Omental fat pad (tissue), 4 donors: ENCODE measurements around the gene NUAK1. TPM values are rescaled to one million over a fixed set of nuclear protein-coding genes. Genes with fewer than 3 reads are reported as not detected.

Experiments
- ATAC-seq: fragments of 150-250 bp; one replicate; pipeline ENCODE4 v1.9.1; 2016; ENCODE audit warnings: mild to moderate bottlenecking, moderate library complexity; ENCODE audit not compliant: low FRiP score
- DNase-seq: peaks from one replicate; pipeline ENCODE4 v3.0.0-alpha.2; 2019; ENCODE audit warnings: low spot score
- total RNA-seq, 4 donors: library from RNA; depleted of rRNA; stranded (reverse); fragments of >200 nt; gene quantifications; one replicate each; pipeline ENCODE4 v1.1.0, GENCODE V29; 2016
- TF ChIP-seq, protein P1 (sequence below), 3 donors: fragments of 450-650 bp; IDR thresholded peaks; one replicate each; pipeline ENCODE4 v1.5.1; 2016 to 2017; ENCODE audit warnings: antibody characterized with exemption in 3 of 3, mild to moderate bottlenecking in 3 of 3, moderate library complexity in 2 of 3

The NUAK1 gene
- total RNA-seq, 4 donors from 2014 or later: 6.8 to 47.3 (median 21.0) TPM

DNA sequence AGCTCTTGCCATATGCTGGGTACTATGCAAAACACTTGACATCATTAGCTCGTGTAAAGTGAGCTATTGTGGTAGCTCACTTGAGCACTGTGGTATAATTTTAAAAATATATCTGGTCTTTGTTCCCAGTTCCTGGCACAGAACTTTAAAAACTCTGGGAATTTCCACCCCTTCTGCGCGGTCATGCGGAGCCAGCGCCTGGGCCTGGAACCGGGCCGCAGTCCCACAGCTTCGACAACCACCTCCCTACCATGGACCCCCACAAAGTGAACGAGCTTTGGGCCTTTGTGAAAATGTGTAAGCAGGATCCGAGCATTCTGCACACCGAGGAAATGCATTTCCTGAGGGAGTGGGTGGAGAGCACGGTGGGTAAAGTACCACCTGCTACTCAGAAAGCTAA, 123.1 kb downstream of the NUAK1 start:
- no peak for ATAC-seq
- no peak for DNase-seq
- TF ChIP-seq, protein P1, sequence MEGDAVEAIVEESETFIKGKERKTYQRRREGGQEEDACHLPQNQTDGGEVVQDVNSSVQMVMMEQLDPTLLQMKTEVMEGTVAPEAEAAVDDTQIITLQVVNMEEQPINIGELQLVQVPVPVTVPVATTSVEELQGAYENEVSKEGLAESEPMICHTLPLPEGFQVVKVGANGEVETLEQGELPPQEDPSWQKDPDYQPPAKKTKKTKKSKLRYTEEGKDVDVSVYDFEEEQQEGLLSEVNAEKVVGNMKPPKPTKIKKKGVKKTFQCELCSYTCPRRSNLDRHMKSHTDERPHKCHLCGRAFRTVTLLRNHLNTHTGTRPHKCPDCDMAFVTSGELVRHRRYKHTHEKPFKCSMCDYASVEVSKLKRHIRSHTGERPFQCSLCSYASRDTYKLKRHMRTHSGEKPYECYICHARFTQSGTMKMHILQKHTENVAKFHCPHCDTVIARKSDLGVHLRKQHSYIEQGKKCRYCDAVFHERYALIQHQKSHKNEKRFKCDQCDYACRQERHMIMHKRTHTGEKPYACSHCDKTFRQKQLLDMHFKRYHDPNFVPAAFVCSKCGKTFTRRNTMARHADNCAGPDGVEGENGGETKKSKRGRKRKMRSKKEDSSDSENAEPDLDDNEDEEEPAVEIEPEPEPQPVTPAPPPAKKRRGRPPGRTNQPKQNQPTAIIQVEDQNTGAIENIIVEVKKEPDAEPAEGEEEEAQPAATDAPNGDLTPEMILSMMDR (IDR thresholded peaks at IDR 0.05): no peak

DNA sequence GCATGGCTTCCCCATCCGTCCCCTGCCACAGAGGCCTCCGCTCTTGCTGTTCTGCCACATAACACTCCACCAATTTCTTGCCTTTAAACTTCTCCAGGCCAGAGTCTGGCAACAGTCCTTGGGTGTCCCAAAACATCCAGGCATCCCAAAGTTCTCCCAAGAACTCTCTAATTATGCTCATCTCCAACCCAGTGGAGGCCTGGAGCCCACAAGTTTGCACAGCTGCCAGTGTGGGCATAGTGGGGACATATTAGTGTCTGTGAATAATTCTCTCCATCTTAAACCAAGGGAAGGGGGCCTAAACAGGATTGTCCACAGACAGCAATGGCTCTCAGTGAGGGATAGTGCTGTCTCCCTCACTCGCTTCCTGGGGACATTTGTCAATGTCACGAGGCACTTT, 124.8 kb downstream of the NUAK1 start:
- ATAC-seq (no peak), DNase-seq (no peak)
- TF ChIP-seq, protein P1 (IDR thresholded peaks at IDR 0.05): no peak

Other genes with a start within 250 kb of the NUAK1 start
- 10 to 100 TPM; 32.6 to 44.2 (median 33.5) TPM for gene CKAP4, start 109.1 kb upstream of the NUAK1 start, total RNA-seq
- gene TCP11L2, start 163.8 kb upstream of the NUAK1 start, total RNA-seq: 10 to 100 TPM; 14.3 to 54.1 (median 23.9) TPM
- 10 to 100 TPM in 1 of 4 donors, 1 to 10 TPM in 3; 7.1 to 10.9 (median 8.4) TPM for gene POLR3B, start 218.8 kb upstream of the NUAK1 start, total RNA-seq